Measurements from ENCODE around the gene KIF26B. TPM values are rescaled to one million over a fixed set of nuclear protein-coding genes. Genes with fewer than 3 reads are reported as not detected.
"Not testable (repeated sequence)": the region's sequence is repeated elsewhere in the genome, so short reads cannot be mapped to it uniquely, and the experiment has no call there.

KIF26B gene
- total RNA-seq, 2 experiments from 2014 or later, result not detected

- no TSS peak for BruUV-seq (replicated peaks)
Measured at GRCh38 chr1:245693941-245694752, 539.4 kb downstream of the KIF26B start.

DNA sequence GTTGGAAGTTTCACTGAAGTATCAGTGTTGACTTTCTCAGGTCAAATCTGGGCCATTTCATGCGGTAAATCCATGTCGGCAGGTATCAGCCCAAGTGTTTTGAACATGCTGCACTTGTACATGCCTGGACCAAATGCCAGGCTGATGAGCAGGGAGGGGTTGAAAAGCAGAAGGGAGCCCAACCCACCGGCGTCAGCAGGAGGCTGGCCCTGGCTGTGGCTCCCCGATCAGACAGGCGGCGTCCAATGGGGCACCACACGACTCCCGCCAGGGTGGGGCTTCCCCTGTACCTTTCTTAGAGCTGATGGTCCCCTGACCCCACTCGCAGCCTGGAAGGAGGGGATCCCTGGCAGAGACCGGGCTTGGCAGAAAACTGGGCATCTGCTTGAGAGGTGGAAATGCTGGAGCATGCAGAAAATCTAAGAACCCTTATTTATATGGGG, 540.0 kb downstream of the KIF26B start:
- Histone ChIP-seq H3K27ac (ENCODE audit: low read depth, low read length, poor library complexity, severe bottlenecking) (no peak overlapping the region), H2AFZ (ENCODE audit: low read length) (no peak overlapping the region), H3K4me1 (ENCODE audit: insufficient read depth, low read length, poor library complexity, severe bottlenecking) (peaks cover 8% of the 10 kb centered on the region), H3K9me2 (ENCODE audit: insufficient read depth, low read length) (no peaks in the 10 kb centered on the region), H3K9me3 (ENCODE audit: low read length) (no peaks in the 10 kb centered on the region), H3K4me2 (ENCODE audit: low read length) (no peak overlapping the region), H3K36me3 (ENCODE audit: insufficient read depth, low read length) (no peaks in the 10 kb centered on the region), H4K20me1 (ENCODE audit: insufficient read depth, low read length) (no peaks in the 10 kb centered on the region), H3K4me3 (ENCODE audit: low read depth, low read length, poor library complexity, severe bottlenecking) (no peak overlapping the region), H3K79me2 (ENCODE audit: insufficient read depth, low read depth, low read length) (no peaks in the 10 kb centered on the region)
- BruUV-seq (replicated peaks), result no TSS peak
- ChIA-PET CTCF (ENCODE audit: unreplicated experiment) (no interaction called here), POLR2A (interaction anchor here (0.7 kb wide), 1 partner anchor 118 kb away, joined by 3 read pairs; no protein-coding TSS in a partner anchor)
- intact Hi-C loops (cut with micrococcal nuclease; ENCODE audit: unreplicated experiment), result no loop called here
- TF ChIP-seq EZH2phosphoT487 (IDR thresholded peaks at IDR 0.05; ENCODE audit: borderline replicate concordance, low read depth, low read length), result no peak
- TF ChIP-seq, protein P1, sequence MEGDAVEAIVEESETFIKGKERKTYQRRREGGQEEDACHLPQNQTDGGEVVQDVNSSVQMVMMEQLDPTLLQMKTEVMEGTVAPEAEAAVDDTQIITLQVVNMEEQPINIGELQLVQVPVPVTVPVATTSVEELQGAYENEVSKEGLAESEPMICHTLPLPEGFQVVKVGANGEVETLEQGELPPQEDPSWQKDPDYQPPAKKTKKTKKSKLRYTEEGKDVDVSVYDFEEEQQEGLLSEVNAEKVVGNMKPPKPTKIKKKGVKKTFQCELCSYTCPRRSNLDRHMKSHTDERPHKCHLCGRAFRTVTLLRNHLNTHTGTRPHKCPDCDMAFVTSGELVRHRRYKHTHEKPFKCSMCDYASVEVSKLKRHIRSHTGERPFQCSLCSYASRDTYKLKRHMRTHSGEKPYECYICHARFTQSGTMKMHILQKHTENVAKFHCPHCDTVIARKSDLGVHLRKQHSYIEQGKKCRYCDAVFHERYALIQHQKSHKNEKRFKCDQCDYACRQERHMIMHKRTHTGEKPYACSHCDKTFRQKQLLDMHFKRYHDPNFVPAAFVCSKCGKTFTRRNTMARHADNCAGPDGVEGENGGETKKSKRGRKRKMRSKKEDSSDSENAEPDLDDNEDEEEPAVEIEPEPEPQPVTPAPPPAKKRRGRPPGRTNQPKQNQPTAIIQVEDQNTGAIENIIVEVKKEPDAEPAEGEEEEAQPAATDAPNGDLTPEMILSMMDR (conservative IDR thresholded peaks at IDR 0.05; ENCODE audit: low read length), result no peak
- DNase-seq (ENCODE audit: low spot score), result no peak

More at GRCh38 chr1:245693941-245694752, 539.4 kb downstream of the KIF26B start:
- Histone ChIP-seq H3K4me2 (ENCODE audit: low read length) (no peak overlapping the region), H3K4me1 (ENCODE audit: insufficient read depth, low read length, poor library complexity, severe bottlenecking) (peaks cover 6% of the 10 kb centered on the region), H3K27ac (ENCODE audit: low read depth, low read length, poor library complexity, severe bottlenecking) (no peak overlapping the region), H2AFZ (ENCODE audit: low read length) (no peak overlapping the region), H3K9me2 (ENCODE audit: insufficient read depth, low read length) (no peaks in the 10 kb centered on the region), H4K20me1 (ENCODE audit: insufficient read depth, low read length) (no peaks in the 10 kb centered on the region), H3K36me3 (ENCODE audit: insufficient read depth, low read length) (no peaks in the 10 kb centered on the region), H3K9me3 (ENCODE audit: low read length) (no peaks in the 10 kb centered on the region), H3K4me3 (ENCODE audit: low read depth, low read length, poor library complexity, severe bottlenecking) (no peak overlapping the region), H3K79me2 (ENCODE audit: insufficient read depth, low read depth, low read length) (no peaks in the 10 kb centered on the region)
- ChIA-PET POLR2A (interaction anchor here (0.6 kb wide), 1 partner anchor 885 kb away, joined by 3 read pairs; no protein-coding TSS in a partner anchor), CTCF (ENCODE audit: unreplicated experiment) (no interaction called here)
- intact Hi-C loops (cut with micrococcal nuclease; ENCODE audit: unreplicated experiment), result no loop called here
- no peak for DNase-seq (ENCODE audit: low spot score)
- no peak for TF ChIP-seq EZH2phosphoT487 (IDR thresholded peaks at IDR 0.05; ENCODE audit: borderline replicate concordance, low read depth, low read length)
- TF ChIP-seq, protein P1 (conservative IDR thresholded peaks at IDR 0.05; ENCODE audit: low read length), result no peak

- H4K20me1 ChIP-seq (ENCODE audit: insufficient read depth, low read length), result no peaks in the 10 kb centered on the region
- no peaks in the 10 kb centered on the region for H3K9me2 ChIP-seq (ENCODE audit: insufficient read depth, low read length)
- no peaks in the 10 kb centered on the region for H3K36me3 ChIP-seq (ENCODE audit: insufficient read depth, low read length)
- no peak for DNase-seq (ENCODE audit: low spot score)
- H3K4me1 ChIP-seq (ENCODE audit: insufficient read depth, low read length, poor library complexity, severe bottlenecking), result peaks cover 8% of the 10 kb centered on the region
- no peak overlapping the region for H3K4me2 ChIP-seq (ENCODE audit: low read length)
- H2AFZ ChIP-seq (ENCODE audit: low read length), result no peak overlapping the region
- TF ChIP-seq EZH2phosphoT487 (IDR thresholded peaks at IDR 0.05; ENCODE audit: borderline replicate concordance, low read depth, low read length), result no peak
- BruUV-seq (replicated peaks), result no TSS peak
- H3K27ac ChIP-seq (ENCODE audit: low read depth, low read length, poor library complexity, severe bottlenecking), result no peak overlapping the region
- ChIA-PET POLR2A (interaction anchor here (0.6 to 0.7 kb wide), 2 partner anchors 119 to 555 kb away, joined by 3 read pairs; no protein-coding TSS in a partner anchor), CTCF (ENCODE audit: unreplicated experiment) (no interaction called here)
- intact Hi-C loops (cut with micrococcal nuclease; ENCODE audit: unreplicated experiment), result no loop called here
- no peaks in the 10 kb centered on the region for H3K9me3 ChIP-seq (ENCODE audit: low read length)
- H3K4me3 ChIP-seq (ENCODE audit: low read depth, low read length, poor library complexity, severe bottlenecking), result no peak overlapping the region
- H3K79me2 ChIP-seq (ENCODE audit: insufficient read depth, low read depth, low read length), result no peaks in the 10 kb centered on the region
Measured at GRCh38 chr1:245695211-245695610, 540.4 kb downstream of the KIF26B start.

DNA sequence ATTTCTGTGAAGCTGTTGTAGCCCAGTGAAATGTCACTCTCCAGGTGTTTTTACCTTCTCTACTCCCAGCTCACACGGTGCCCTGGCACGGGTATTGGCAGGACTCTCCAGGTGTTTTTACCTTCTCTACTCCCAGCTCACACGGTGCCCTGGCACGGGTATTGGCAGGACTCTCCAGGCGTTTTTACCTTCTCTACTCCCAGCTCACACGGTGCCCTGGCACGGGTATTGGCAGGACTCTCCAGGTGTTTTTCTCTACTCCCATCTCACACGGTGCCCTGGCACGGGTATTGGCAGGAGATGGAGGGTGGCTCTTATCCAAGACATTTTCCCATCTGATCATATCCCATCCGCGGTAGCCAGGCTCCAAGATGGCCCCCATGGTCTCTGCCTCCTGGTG, 540.9 kb downstream of the KIF26B start:
- POLR2A ChIA-PET, result interaction anchor here (0.6 to 0.7 kb wide), 2 partner anchors 119 to 555 kb away, joined by 3 read pairs; no protein-coding TSS in a partner anchor
- intact Hi-C loops (cut with micrococcal nuclease; ENCODE audit: unreplicated experiment), result not testable (repeated sequence)

More for the DNA sequence above, 540.9 kb downstream of the KIF26B start:
- H3K9me2 ChIP-seq (ENCODE audit: insufficient read depth, low read length); H3K36me3 ChIP-seq (ENCODE audit: insufficient read depth, low read length); H3K4me2 ChIP-seq (ENCODE audit: low read length); CTCF ChIA-PET (ENCODE audit: unreplicated experiment); H3K79me2 ChIP-seq (ENCODE audit: insufficient read depth, low read depth, low read length); BruUV-seq (replicated peaks); H2AFZ ChIP-seq (ENCODE audit: low read length); H3K27ac ChIP-seq (ENCODE audit: low read depth, low read length, poor library complexity, severe bottlenecking); H3K4me3 ChIP-seq (ENCODE audit: low read depth, low read length, poor library complexity, severe bottlenecking); H3K9me3 ChIP-seq (ENCODE audit: low read length); H4K20me1 ChIP-seq (ENCODE audit: insufficient read depth, low read length); H3K4me1 ChIP-seq (ENCODE audit: insufficient read depth, low read length, poor library complexity, severe bottlenecking); DNase-seq (ENCODE audit: low spot score): not testable (repeated sequence)

Measured in OCI-LY7 (cell line).